HG03139 (cell line): ENCODE measurements around the gene APP.

Experiments
- ATAC-seq: cut with Tn5 transposase; IDR thresholded peaks from one replicate; pipeline ENCODE4 v1.9.1; 2021; ENCODE audit not compliant: unreplicated experiment

APP gene

GRCh38 chr21:26170471-26171257 is at the start of gene APP:
Gene APP, minus strand, starts transcription at chr21:26170770. Its CDS starts 150 bp downstream, at chr21:26170620.
- ATAC-seq: peak; percentile 65

- ATAC-seq: no peak
Observed at GRCh38 chr21:26212220-26212619, 41.6 kb upstream of the APP start.

GRCh38 chr21:26210614-26211013 is 40.0 kb upstream of the APP start:
- ATAC-seq: no peak

- no peak for ATAC-seq
Observed at GRCh38 chr21:26207021-26207420, 36.5 kb upstream of the APP start.

GRCh38 chr21:26199456-26199855 is 28.9 kb upstream of the APP start:
- ATAC-seq: no peak

DNA sequence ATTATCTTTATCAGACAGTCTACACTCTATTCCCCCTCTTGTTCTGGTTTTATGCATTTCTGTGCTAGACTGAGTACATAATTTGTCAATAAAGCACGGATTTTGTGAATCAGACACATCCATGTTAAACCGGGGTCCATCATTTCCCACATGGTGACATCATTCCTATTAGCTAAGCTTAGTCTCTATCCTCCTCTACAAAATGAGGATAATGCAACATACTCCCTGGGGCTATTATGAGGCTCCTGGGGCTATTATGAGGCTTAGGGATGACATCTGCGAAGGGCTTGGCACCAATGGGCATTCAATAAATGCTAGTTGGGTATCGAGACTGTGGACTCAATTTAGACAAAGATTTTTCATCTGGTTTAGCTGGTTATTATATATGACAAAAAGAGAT is 25.1 kb upstream of the APP start:
- ATAC-seq: no peak

DNA sequence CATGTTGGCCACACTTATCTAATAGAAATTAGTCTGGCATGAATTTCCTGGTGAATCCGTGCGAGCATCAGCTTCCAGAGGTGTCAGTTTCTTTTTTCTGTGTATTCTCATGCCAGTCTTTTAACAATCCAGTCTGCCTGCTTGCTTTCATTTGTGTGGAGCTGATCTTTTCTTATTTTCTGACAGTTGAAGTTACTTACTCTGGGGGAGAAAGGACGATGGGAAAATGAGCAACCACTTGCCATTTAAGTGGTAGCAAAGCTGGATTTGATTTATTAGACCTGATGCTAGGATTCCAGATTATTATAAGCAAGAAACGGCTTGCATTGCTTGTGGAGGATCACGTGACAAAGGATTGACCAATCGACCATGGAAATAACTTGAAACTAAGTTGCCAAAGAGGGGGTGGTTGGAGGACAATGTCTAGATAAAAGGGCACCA is 24.3 kb upstream of the APP start:
- ATAC-seq: no peak

DNA sequence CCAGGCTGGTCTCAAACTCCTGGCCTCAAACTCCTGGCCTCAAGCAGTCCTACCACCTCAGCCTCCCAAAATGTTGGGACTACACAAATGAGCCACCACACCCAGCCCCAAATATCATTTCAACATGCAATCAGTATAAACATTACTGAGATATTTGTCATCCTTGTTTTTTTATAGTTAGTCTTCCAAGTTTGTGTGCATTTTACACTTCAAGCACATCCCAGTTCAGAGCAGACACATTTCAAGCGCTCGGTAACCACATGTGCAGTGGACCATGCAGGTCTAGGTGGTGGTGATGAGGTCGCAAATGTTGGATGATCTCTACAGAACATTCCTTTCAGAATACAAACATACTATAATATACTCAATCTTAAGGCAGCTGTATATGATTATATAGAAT is 23.8 kb upstream of the APP start:
- ATAC-seq: no peak

DNA sequence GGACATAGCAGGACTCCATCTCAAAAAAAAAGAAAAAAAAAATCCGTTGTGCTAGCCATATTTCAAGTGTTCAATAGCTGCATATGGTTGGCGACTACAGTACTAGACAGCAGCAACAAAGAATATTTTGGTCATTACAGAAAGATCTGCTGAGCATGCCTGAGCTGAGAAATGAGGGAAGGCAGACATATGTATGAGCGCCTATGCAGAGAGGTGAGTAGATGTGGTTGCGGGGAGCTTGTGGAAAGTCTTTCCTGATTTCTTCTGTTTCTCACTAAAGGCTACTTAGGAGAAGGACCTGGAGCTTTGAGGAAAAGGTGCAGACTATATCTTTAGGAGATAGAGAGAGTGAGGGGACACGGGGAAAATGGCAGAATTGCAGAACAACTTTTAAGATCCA is 21.0 kb upstream of the APP start:
- ATAC-seq: no peak

GRCh38 chr21:26188422-26188821 is 17.9 kb upstream of the APP start:
- no peak for ATAC-seq

DNA sequence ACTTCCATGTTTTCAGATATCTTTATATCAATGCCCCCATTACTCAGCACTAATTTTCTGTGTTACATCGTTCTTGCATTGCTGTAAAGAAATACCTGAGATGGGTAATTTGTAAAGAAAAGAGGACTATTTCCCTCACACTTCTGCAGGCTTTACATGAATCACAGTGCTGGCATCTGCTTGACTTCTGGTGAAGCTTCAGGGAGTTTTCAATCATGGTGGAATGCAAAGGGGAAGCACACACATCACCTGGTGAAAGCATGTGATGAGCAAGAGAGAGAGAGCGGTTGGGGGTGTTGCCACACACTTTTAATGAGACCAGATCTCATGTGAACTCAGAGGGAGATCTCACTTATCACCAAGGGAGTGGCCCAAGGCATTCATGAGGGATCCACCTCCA is 14.9 kb upstream of the APP start:
- ATAC-seq: no peak

DNA sequence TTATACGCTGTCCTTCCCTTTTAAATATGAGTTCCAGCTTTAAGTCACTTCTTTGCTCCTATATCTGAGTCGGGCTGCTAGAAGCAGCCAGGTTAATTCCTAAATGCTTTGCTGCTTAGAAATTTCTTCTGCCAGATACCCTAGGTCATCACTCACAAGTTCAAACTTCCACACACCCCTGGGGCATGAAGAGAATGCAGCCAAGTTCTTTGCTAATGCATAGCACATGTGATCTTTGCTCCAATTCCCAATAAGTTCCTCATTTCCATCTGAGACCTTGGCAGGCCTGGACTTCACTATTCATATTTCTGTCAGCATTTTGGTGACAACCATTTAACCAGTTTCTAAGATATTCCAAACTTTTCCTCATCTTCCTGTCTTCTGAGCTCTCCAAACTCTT is 14.5 kb upstream of the APP start:
- no peak for ATAC-seq

DNA sequence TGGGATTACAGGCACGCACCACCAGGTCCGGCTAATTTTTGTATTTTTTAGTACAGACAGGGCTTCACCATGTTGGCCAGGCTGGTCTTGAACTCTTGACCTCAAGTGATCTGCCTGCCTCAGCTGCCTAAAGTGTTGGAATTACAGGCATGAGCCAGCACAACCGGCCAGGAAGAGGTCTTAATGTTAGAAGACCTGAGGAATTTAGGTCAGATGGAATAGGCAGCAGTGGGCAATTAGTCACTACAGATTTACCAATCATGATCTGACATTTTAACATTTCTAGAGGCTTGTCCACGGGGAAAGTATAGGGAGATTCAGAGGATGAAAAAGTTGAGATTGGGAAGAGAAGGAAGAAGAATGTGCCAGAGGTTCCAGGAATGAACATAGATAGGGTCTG is 8.9 kb upstream of the APP start:
- no peak for ATAC-seq

GRCh38 chr21:26177746-26178426 is 7.3 kb upstream of the APP start:
- ATAC-seq: peak; percentile 77

- no peak for ATAC-seq
Observed at GRCh38 chr21:26177187-26177586, 6.6 kb upstream of the APP start.

DNA sequence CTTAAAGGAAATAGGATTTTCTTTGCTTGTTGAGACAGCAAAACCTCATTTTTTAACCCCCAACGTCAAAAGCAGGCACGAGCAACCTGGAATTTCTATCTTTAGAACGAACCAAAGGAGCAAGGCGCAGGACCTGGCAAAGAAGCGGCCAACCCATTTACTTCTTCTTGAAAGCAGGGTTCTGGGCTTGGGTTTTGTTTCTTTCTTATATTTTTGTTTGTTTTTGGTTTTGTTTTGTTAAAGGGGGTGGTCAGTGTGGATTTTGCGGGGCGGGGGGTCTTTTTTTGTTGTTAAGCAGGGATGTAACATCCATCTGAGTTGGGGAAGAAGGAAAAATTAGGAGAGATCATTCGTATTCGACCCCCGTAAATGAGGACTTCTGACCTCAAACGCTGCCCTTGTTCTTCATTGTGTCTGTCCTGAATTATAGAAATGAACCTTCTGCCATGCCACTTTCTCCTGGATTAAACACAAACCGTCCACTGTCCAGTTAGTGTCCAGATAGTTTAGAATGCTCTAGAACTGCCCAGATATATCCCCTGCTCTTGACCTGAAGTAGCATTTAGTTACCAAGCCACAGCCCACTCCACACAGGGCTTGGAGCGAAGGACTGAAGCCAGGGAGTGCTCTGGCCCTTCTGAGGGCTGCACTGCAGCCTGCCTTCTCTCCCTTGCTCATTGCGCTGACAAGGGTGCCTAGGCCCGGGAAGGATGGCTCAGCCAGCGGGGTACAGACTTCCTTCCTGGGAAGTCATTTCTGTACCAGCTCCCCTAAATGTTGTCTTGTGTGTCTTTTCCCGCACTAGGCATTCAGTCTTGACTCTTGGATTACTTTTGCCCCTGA is 909 bp upstream of the APP start:
- no peak for ATAC-seq

GRCh38 chr21:26169611-26170470 is 729 bp downstream of the APP start:
- peak; percentile 34 for ATAC-seq

- ATAC-seq: peak; percentile 40
Observed at GRCh38 chr21:26169061-26169610, 1.4 kb downstream of the APP start.

DNA sequence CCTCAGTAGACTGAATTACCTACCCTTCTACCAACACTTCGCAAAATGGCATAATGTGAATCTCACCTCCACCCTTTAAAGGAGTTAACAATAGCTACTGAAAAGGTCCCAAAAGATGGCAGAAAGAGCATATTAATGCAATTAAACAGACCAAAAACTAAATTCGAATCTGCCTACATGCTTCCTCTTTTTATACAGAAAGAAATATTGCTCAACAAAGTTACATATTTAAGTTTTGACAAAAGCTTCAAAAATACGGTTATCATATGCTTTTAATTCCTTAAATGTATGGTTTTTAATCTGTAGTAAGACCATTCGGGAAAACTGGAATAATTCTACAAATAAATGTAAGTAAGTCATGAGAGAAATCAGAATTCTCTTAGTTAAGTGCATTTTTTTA is 2.2 kb downstream of the APP start:
- ATAC-seq: no peak

- no peak for ATAC-seq
Observed at GRCh38 chr21:26167593-26167992, 3.0 kb downstream of the APP start.
